Neural cell (in vitro differentiated cells): Measurements from ENCODE around the gene DLST. TPM values are rescaled to one million over a fixed set of nuclear protein-coding genes. Genes with fewer than 3 reads are reported as not detected.

Experiments
- H2AFZ ChIP-seq: fragments of 200-600, 300-800 bp; sonication (generic), shearing (Covaris generic); 2 replicates; pipeline ENCODE4 v1.6.0; 2014; ENCODE audit warnings: low read depth, mild to moderate bottlenecking, antibody characterized with exemption, low read length, moderate library complexity
- H3F3A ChIP-seq: fragments of 200-600 bp; shearing (Covaris generic); 2 replicates; pipeline ENCODE4 v1.6.1; 2016; ENCODE audit warnings: mild to moderate bottlenecking, moderate library complexity, mixed read lengths, antibody characterized with exemption, low read length; ENCODE audit not compliant: insufficient read depth, poor library complexity, severe bottlenecking
- H3K27ac ChIP-seq: fragments of 200-600, 300-800 bp; sonication (generic), shearing (Covaris generic); 2 replicates; pipeline ENCODE4 v1.5.1; 2014; ENCODE audit warnings: mild to moderate bottlenecking, low read length, moderate library complexity
- H3K27me3 ChIP-seq: fragments of 300-800, 200-600 bp; sonication (generic), shearing (Covaris generic); 2 replicates; pipeline ENCODE4 v1.6.0; 2014; ENCODE audit warnings: mild to moderate bottlenecking, low read depth, low read length, moderate library complexity; ENCODE audit not compliant: insufficient read depth
- H3K36me3 ChIP-seq: fragments of 300-800, 200-600 bp; sonication (generic), shearing (Covaris generic); 2 replicates; pipeline ENCODE4 v1.5.1; 2014; ENCODE audit warnings: mild to moderate bottlenecking, antibody characterized with exemption, low read length, moderate library complexity; ENCODE audit not compliant: insufficient read depth
- H3K4me2 ChIP-seq: fragments of 300-800, 200-600 bp; sonication (generic), shearing (Covaris generic); 2 replicates; pipeline ENCODE4 v1.6.0; 2014; ENCODE audit warnings: mild to moderate bottlenecking, low read length
- H3K4me3 ChIP-seq: fragments of 300-800, 200-600 bp; sonication (generic), shearing (Covaris generic); 2 replicates; pipeline ENCODE4 v1.5.1; 2014; ENCODE audit warnings: mild to moderate bottlenecking, low read length, moderate library complexity
- H3K79me2 ChIP-seq: fragments of 200-600 bp; shearing (Covaris generic); replicated peaks from 2 replicates; pipeline ENCODE4 v1.6.0; 2014; ENCODE audit warnings: mild to moderate bottlenecking, low read length, moderate library complexity; ENCODE audit not compliant: insufficient read depth
- H3K9ac ChIP-seq: fragments of 300-800, 200-600 bp; sonication (generic), shearing (Covaris generic); 2 replicates; pipeline ENCODE4 v1.6.1; 2016; ENCODE audit warnings: mild to moderate bottlenecking, low read length, mixed read lengths
- H3K9me2 ChIP-seq: fragments of 200-600 bp; shearing (Covaris generic); 2 replicates; pipeline ENCODE4 v1.6.1; 2016; ENCODE audit warnings: mild to moderate bottlenecking, low read length, mixed read lengths; ENCODE audit not compliant: insufficient read depth
- H3K9me3 ChIP-seq: fragments of 200-600, 300-800 bp; sonication (generic), shearing (Covaris generic); 2 replicates; pipeline ENCODE4 v1.6.1; 2016; ENCODE audit warnings: mild to moderate bottlenecking, mixed run types, low read length, moderate library complexity, mixed read lengths
- H4K20me1 ChIP-seq: fragments of 200-600 bp; shearing (Covaris generic); 2 replicates; pipeline ENCODE4 v1.6.1; 2016; ENCODE audit warnings: mild to moderate bottlenecking, mixed run types; ENCODE audit not compliant: insufficient read depth
- EP300 ChIP-seq: fragments of 450-650 bp; conservative IDR thresholded peaks from 2 replicates; pipeline ENCODE4 v1.6.1; 2014; ENCODE audit warnings: antibody characterized with exemption, mild to moderate bottlenecking, moderate library complexity; ENCODE audit not compliant: poor library complexity, severe bottlenecking
- EZH2 ChIP-seq: fragments of 200-600, 300-800 bp; shearing (Covaris generic), sonication (generic); IDR thresholded peaks from 2 replicates; pipeline ENCODE4 v1.6.1; 2014; ENCODE audit warnings: antibody characterized with exemption, low read length, borderline replicate concordance, mild to moderate bottlenecking; ENCODE audit not compliant: insufficient read depth, poor library complexity, severe bottlenecking
- MXI1 ChIP-seq: fragments of 450-650 bp; conservative IDR thresholded peaks from 2 replicates; pipeline ENCODE4 v1.6.1; 2014; ENCODE audit warnings: antibody characterized with exemption, mild to moderate bottlenecking; ENCODE audit not compliant: poor library complexity, severe bottlenecking
- POLR2AphosphoS5 ChIP-seq: IDR thresholded peaks from 2 replicates; pipeline ENCODE4 v1.6.1; 2012
- RAD21 ChIP-seq: fragments of 450-650 bp; conservative IDR thresholded peaks from 2 replicates; pipeline ENCODE4 v1.6.1; 2014; ENCODE audit warnings: antibody characterized with exemption, mild to moderate bottlenecking, moderate library complexity
- SMC3 ChIP-seq: fragments of 450-650 bp; conservative IDR thresholded peaks from 2 replicates; pipeline ENCODE4 v1.6.1; 2014; ENCODE audit warnings: antibody characterized with exemption, mild to moderate bottlenecking, moderate library complexity; ENCODE audit not compliant: poor library complexity
- TAF1 ChIP-seq: IDR thresholded peaks from 2 replicates; pipeline ENCODE4 v1.6.1; 2012; ENCODE audit warnings: low read depth
- polyA plus RNA-seq: library from polyadenylated mRNA; depleted of rRNA; stranded (reverse); fragments of >200 nt; gene quantifications from 2 replicates; pipeline ENCODE4 v1.2.3, GENCODE V29; 2014
- TF ChIP-seq, protein P1 (sequence below): IDR thresholded peaks from 2 replicates; pipeline ENCODE4 v1.6.1; 2012; ENCODE audit warnings: borderline replicate concordance
- TF ChIP-seq, protein P2 (sequence below): fragments of 450-650 bp; IDR thresholded peaks from 2 replicates; pipeline ENCODE4 v1.5.1; 2014; ENCODE audit warnings: antibody characterized with exemption, mild to moderate bottlenecking, moderate library complexity; ENCODE audit not compliant: poor library complexity, severe bottlenecking

The DLST gene
- polyA plus RNA-seq, 1 donor from 2014 or later, result 59.7 TPM

DNA sequence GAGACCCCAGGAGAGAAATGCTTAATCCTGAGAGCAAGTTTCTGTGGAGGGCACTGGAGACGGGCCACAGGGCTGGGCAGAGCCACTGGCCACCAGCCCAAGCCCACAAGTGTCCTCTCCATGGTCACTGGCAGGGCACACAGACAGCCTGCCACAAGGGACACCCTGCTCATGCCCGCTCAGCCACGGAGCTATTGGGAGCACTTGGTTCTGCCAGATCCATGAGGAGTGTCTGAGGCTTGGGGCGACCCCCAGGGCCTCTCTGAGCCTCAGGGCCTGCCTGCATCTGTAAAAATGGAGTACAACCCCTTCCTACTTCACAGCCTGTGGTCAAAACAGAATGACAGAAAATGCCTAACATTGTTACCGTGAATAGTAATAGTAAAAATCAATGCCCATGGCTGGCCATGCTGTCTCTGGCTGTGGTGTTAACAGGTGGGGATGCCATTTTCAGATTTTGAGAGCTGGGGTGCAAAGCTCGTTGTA lies 70.5 kb downstream of the DLST start:
- Histone ChIP-seq H3K9me2 (no peaks in the 10 kb centered on the region), H3K9me3 (no peaks in the 10 kb centered on the region), H3K9ac (no peak overlapping the region), H3K27me3 (peaks cover 14% of the 10 kb centered on the region), H3K4me3 (no peak overlapping the region), H2AFZ (no peak overlapping the region), H3K79me2 (no peaks in the 10 kb centered on the region), H3K4me2 (no peak overlapping the region), H3K36me3 (no peaks in the 10 kb centered on the region), H3F3A (no peaks in the 10 kb centered on the region), H3K27ac (no peak overlapping the region), H4K20me1 (no peaks in the 10 kb centered on the region)
- no peak for TF ChIP-seq TAF1
- TF ChIP-seq POLR2AphosphoS5, result no peak
- no peak for TF ChIP-seq RAD21
- TF ChIP-seq, protein P1, sequence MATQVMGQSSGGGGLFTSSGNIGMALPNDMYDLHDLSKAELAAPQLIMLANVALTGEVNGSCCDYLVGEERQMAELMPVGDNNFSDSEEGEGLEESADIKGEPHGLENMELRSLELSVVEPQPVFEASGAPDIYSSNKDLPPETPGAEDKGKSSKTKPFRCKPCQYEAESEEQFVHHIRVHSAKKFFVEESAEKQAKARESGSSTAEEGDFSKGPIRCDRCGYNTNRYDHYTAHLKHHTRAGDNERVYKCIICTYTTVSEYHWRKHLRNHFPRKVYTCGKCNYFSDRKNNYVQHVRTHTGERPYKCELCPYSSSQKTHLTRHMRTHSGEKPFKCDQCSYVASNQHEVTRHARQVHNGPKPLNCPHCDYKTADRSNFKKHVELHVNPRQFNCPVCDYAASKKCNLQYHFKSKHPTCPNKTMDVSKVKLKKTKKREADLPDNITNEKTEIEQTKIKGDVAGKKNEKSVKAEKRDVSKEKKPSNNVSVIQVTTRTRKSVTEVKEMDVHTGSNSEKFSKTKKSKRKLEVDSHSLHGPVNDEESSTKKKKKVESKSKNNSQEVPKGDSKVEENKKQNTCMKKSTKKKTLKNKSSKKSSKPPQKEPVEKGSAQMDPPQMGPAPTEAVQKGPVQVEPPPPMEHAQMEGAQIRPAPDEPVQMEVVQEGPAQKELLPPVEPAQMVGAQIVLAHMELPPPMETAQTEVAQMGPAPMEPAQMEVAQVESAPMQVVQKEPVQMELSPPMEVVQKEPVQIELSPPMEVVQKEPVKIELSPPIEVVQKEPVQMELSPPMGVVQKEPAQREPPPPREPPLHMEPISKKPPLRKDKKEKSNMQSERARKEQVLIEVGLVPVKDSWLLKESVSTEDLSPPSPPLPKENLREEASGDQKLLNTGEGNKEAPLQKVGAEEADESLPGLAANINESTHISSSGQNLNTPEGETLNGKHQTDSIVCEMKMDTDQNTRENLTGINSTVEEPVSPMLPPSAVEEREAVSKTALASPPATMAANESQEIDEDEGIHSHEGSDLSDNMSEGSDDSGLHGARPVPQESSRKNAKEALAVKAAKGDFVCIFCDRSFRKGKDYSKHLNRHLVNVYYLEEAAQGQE, result no peak
- TF ChIP-seq, protein P2, sequence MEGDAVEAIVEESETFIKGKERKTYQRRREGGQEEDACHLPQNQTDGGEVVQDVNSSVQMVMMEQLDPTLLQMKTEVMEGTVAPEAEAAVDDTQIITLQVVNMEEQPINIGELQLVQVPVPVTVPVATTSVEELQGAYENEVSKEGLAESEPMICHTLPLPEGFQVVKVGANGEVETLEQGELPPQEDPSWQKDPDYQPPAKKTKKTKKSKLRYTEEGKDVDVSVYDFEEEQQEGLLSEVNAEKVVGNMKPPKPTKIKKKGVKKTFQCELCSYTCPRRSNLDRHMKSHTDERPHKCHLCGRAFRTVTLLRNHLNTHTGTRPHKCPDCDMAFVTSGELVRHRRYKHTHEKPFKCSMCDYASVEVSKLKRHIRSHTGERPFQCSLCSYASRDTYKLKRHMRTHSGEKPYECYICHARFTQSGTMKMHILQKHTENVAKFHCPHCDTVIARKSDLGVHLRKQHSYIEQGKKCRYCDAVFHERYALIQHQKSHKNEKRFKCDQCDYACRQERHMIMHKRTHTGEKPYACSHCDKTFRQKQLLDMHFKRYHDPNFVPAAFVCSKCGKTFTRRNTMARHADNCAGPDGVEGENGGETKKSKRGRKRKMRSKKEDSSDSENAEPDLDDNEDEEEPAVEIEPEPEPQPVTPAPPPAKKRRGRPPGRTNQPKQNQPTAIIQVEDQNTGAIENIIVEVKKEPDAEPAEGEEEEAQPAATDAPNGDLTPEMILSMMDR, result no peak
- TF ChIP-seq EP300, result no peak
- no peak for TF ChIP-seq MXI1
- TF ChIP-seq EZH2, result no peak
- no peak for TF ChIP-seq SMC3

DNA sequence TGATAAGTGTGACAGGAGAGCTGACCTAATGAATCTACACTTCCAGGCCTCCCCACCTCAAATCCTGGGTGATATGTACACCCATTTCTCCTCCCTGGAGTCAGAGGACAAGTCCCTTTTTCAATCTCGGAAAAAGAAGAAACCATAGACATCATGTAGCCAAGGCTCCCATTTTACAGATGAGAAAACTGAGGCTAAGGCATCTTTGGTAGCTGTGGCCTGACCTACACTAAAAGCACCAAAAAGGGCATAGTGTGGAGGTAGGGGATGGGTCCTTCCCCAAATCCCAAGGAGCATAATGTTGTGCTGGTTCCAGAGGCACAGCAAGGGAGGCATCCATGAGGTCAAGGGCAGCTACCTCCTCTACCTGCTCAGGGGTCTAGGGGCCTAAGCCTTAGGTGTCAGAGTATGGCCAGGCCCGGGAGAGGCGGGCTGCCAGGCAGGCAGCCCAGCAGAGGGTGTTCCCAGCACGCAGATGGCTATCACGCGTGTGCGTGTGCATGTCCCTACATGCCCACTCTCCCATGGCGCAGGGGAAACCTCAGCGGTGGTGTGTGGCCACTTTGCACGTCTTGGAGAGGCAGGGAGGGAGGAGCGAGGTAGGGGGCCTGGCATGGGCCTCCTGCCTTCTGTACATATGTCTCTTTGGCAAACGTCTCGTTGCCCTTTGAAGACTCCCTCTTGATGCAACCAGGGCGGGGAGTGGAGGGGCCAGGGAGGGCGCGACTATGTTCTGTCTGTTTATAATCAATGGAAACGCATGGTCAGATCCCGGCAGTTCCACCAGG lies 71.2 kb downstream of the DLST start:
- Histone ChIP-seq H3K36me3 (no peaks in the 10 kb centered on the region), H3K4me3 (no peak overlapping the region), H3K27ac (no peak overlapping the region), H3K9me3 (no peaks in the 10 kb centered on the region), H3F3A (no peaks in the 10 kb centered on the region), H3K4me2 (no peak overlapping the region), H3K9me2 (no peaks in the 10 kb centered on the region), H3K27me3 (peaks cover 14% of the 10 kb centered on the region), H3K9ac (no peak overlapping the region), H4K20me1 (no peaks in the 10 kb centered on the region), H2AFZ (no peak overlapping the region), H3K79me2 (no peaks in the 10 kb centered on the region)
- TF ChIP-seq, protein P1, result no peak
- TF ChIP-seq EZH2 (no peak), EP300 (no peak), POLR2AphosphoS5 (no peak)
